ENCODE results near the gene SEC23B.
A peak's percentile ranks its signal among the peaks of the same experiment; 100 is the strongest.

GRCh38 chr20:18566892-18567738 is 59.4 kb downstream of the SEC23B start, which contains the start of gene SMIM26:
- no peak for TF ChIP-seq CTCF (IDR thresholded peaks at IDR 0.05)
- peak in 2 of 4 donors; percentile 37 to 74 for TF ChIP-seq POLR2A (IDR thresholded peaks at IDR 0.05)
- TF ChIP-seq POLR2AphosphoS5 (IDR thresholded peaks at IDR 0.05), result peak; percentile 82 to 92
- TF ChIP-seq EP300 (IDR thresholded peaks at IDR 0.05), result no peak

All from upper lobe of left lung (tissue), 4 donors.